Calu3 (cell line): ENCODE measurements around the gene GRK5. TPM values are rescaled to one million over a fixed set of nuclear protein-coding genes. Genes with fewer than 3 reads are reported as not detected.
"Not testable (repeated sequence)": the region's sequence is repeated elsewhere in the genome, so short reads cannot be mapped to it uniquely, and the experiment has no call there.

Experiments used
- BruUV-seq: library from RNA; stranded (reverse); fragments of 400-500 nt; replicated peaks from 2 replicates; lab custom pipeline; 2021; lab: Mats Ljungman, UMichigan
- CTCF ChIA-PET: fragments of 300-600 bp; sonication (Branson Sonifier 250); formaldehyde crosslinking; loops from one replicate; lab custom pipeline; 2022; ENCODE audit warnings: antibody characterized with exemption; lab: Charles Lee
- DNase-seq: peaks from one replicate; pipeline ENCODE4 v3.0.0; 2022
- H3K27ac Mint-ChIP-seq: one replicate; pipeline ENCODE4 v1.8.0; 2022; ENCODE audit warnings: mixed read lengths; ENCODE audit not compliant: unreplicated experiment
- H3K27me3 Mint-ChIP-seq: one replicate; pipeline ENCODE4 v1.8.0; 2022; ENCODE audit warnings: mixed read lengths; ENCODE audit not compliant: unreplicated experiment
- H3K36me3 Mint-ChIP-seq: one replicate; pipeline ENCODE4 v1.8.0; 2022; ENCODE audit warnings: mild to moderate bottlenecking, moderate library complexity, mixed read lengths; ENCODE audit not compliant: insufficient read depth, unreplicated experiment
- H3K4me1 Mint-ChIP-seq: one replicate; pipeline ENCODE4 v1.8.0; 2022; ENCODE audit warnings: mild to moderate bottlenecking, low read depth, mixed read lengths; ENCODE audit not compliant: unreplicated experiment
- H3K4me3 Mint-ChIP-seq: one replicate; pipeline ENCODE4 v1.8.0; 2022; ENCODE audit warnings: mild to moderate bottlenecking, low read depth, moderate library complexity, mixed read lengths; ENCODE audit not compliant: unreplicated experiment
- H3K9me3 Mint-ChIP-seq: one replicate; pipeline ENCODE4 v1.8.0; 2022; ENCODE audit warnings: low read depth, mixed read lengths; ENCODE audit not compliant: unreplicated experiment
- CTCF ChIP-seq: fragments of 200-600 bp; IDR thresholded peaks from one replicate; pipeline ENCODE4 v1.8.0; 2022; ENCODE audit warnings: antibody characterized with exemption; ENCODE audit not compliant: unreplicated experiment
- intact Hi-C: fragments of 100-400 bp; cut with micrococcal nuclease; formaldehyde crosslinking; loops from one replicate; pipeline ENCODE4 v1.10.0; 2022; ENCODE audit not compliant: unreplicated experiment
- total RNA-seq: library from RNA; stranded (reverse); gene quantifications from 2 replicates; pipeline ENCODE4 v1.2.3, GENCODE V29; 2022

GRK5 gene
- total RNA-seq, 1 experiment from 2014 or later, result 4.4 TPM

- CTCF ChIA-PET, result no interaction called here
- H3K4me3 Mint-ChIP-seq, result no peak overlapping the region
- intact Hi-C loops, result loop anchor here (10.0 kb wide), 1 partner anchor 69 kb away; the partner anchor contains the start of gene GRK5
- no peak for DNase-seq
- BruUV-seq, result no TSS peak
- TF ChIP-seq CTCF, result no peak
- H3K36me3 Mint-ChIP-seq, result no peaks in the 10 kb centered on the region
- H3K27me3 Mint-ChIP-seq, result no peaks in the 10 kb centered on the region
- H3K4me1 Mint-ChIP-seq, result peaks cover 11% of the 10 kb centered on the region
- no peaks in the 10 kb centered on the region for H3K9me3 Mint-ChIP-seq
- no peak overlapping the region for H3K27ac Mint-ChIP-seq
These were observed 66.0 kb downstream of the GRK5 start for GRCh38 chr10:119273413-119273812.

GRCh38 chr10:119274519-119275045 is 67.2 kb downstream of the GRK5 start:
- Mint-ChIP-seq H3K36me3 (no peaks in the 10 kb centered on the region), H3K27ac (no peak overlapping the region), H3K4me3 (no peak overlapping the region), H3K9me3 (no peaks in the 10 kb centered on the region), H3K4me1 (peaks cover 11% of the 10 kb centered on the region), H3K27me3 (peaks cover 8% of the 10 kb centered on the region)
- no peak for TF ChIP-seq CTCF
- intact Hi-C loops, result loop anchor here (10.0 kb wide), 1 partner anchor 70 kb away; the partner anchor contains the start of gene GRK5
- BruUV-seq, result no TSS peak
- no peak for DNase-seq
- CTCF ChIA-PET, result no interaction called here

GRCh38 chr10:119275085-119275484 is 67.7 kb downstream of the GRK5 start:
- no peak for DNase-seq
- Mint-ChIP-seq H3K27ac (no peak overlapping the region), H3K4me3 (no peak overlapping the region), H3K9me3 (no peaks in the 10 kb centered on the region), H3K36me3 (no peaks in the 10 kb centered on the region), H3K27me3 (peaks cover 8% of the 10 kb centered on the region), H3K4me1 (peaks cover 11% of the 10 kb centered on the region)
- BruUV-seq, result no TSS peak
- CTCF ChIA-PET, result no interaction called here
- intact Hi-C loops, result loop anchor here (10.0 kb wide), 1 partner anchor 70 kb away; the partner anchor contains the start of gene GRK5
- TF ChIP-seq CTCF, result no peak

- H3K27me3 Mint-ChIP-seq, H3K4me1 Mint-ChIP-seq, H3K9me3 Mint-ChIP-seq, H3K4me3 Mint-ChIP-seq, BruUV-seq, CTCF ChIA-PET, H3K36me3 Mint-ChIP-seq, H3K27ac Mint-ChIP-seq, DNase-seq: not testable (repeated sequence)
- intact Hi-C loops, result loop anchor here (10.0 kb wide), 1 partner anchor 71 kb away; the partner anchor contains the start of gene GRK5
These were observed 68.8 kb downstream of the GRK5 start for GRCh38 chr10:119276194-119276593.

GRCh38 chr10:119278126-119278709 is 70.8 kb downstream of the GRK5 start:
- no peak for DNase-seq
- H3K27me3 Mint-ChIP-seq, result peaks cover 8% of the 10 kb centered on the region
- H3K36me3 Mint-ChIP-seq, result no peaks in the 10 kb centered on the region
- no peak overlapping the region for H3K27ac Mint-ChIP-seq
- H3K9me3 Mint-ChIP-seq, result no peaks in the 10 kb centered on the region
- BruUV-seq, result no TSS peak
- no peak for TF ChIP-seq CTCF
- intact Hi-C loops, result loop anchor here (10.0 kb wide), 1 partner anchor 73 kb away; the partner anchor contains the start of gene GRK5
- CTCF ChIA-PET, result no interaction called here
- no peaks in the 10 kb centered on the region for H3K4me1 Mint-ChIP-seq
- no peak overlapping the region for H3K4me3 Mint-ChIP-seq
